RKO (cell line): Measurements from ENCODE around the gene IGFLR1.
A peak's percentile ranks its signal among the peaks of the same experiment; 100 is the strongest.

Source experiments
- DNase-seq: peaks from one replicate; pipeline ENCODE4 v3.0.0-alpha.2; 2016; ENCODE audit warnings: low spot score

Gene IGFLR1

DNA sequence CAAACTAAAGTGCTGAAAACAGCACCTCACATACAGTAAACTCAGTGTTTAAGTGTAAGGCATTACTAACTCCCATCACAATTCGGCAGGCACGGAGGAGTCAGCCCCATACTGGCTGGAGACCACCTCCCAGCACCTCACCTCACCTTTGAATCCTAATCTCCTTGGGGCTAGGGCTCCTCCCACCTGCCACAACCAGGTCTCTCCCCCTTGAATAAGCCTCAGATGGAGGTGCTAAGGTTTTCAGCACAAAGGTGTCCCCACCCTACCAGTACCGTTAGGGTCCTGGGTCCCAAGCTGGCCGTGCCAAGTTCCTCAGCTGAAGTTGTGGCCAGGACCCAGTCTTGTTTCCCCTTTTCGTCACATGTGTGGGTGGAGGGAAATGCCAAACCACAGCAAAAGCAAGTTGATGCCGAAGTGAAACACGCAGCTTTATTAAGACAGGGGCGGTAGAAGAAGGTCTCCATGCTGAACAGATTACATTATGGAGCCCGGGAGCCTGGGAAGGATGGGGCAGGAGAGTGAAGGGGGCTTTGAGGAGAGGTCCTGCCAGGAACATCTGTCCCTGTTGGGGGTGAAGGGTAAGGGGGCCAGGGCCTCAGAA is at the start of gene IGFLR1:
IGFLR1 (minus strand) TSS at position 332 of the 604 bp plus-strand sequence. CDS start 1,272 bp downstream, outside the sequence.
- DNase-seq, result no peak

DNA sequence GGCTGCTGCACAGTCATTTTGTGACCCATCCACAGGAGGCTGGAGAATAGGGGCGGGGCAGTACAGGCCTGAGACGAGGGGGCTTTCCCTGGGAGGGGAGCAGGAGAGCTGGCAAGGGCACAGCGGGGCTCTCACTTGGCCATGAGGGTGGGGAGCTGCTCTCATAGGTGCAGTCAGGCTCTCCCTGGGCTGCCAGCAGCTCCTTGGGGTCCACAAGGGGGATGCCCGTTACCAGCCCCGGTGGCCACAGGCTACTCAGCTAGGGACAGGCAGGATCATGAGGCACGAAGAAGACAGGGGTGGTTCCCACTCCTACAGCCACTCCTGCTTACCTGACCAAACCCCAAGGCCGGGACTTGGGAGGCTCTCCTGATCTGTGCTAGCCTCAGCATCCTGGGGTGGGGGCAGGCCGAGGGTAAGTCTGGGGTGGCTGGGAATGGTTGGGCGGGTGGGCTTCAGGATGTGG is 49.6 kb upstream of the IGFLR1 start:
- no peak for DNase-seq

DNA sequence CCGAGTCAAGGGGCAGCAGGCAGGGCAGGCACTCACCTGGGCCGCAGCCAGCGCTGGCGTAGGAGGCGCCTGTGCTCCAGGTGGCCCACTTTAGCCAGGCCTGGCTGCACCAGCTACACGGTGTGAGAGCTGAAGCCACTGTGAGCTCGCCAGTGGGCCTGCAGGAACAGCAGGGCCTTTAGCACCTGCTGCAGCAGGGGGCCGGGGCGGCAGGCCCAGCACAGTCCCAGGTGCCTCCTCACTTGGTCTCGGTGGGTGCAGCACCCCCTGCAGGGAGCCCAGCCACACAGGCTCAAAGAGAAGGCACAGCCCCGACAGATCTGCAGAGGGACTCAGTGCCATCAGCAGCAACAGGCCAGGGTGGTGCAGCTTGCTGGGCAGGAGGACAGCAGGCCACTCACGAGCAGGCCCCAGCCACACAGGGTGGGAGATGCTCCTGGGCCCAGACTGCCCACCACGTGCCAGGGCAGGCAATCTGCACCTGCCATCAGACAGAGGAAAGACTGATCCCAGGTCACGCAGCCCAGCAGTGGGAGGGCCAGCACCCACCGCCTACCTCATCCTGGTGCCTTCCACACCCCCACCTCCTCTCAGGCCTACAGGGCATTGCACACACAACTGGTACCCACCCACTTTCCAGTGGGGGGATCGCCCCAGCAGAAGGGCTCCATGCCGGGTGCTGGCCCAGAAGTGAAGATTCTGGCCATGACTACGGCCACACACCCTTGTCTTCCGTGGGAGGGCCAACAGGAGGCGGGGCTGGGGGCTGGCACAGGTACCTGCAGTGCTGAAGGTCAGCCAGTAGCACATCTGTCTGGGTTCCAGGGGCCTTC is 48.9 kb upstream of the IGFLR1 start:
- DNase-seq, result no peak

DNA sequence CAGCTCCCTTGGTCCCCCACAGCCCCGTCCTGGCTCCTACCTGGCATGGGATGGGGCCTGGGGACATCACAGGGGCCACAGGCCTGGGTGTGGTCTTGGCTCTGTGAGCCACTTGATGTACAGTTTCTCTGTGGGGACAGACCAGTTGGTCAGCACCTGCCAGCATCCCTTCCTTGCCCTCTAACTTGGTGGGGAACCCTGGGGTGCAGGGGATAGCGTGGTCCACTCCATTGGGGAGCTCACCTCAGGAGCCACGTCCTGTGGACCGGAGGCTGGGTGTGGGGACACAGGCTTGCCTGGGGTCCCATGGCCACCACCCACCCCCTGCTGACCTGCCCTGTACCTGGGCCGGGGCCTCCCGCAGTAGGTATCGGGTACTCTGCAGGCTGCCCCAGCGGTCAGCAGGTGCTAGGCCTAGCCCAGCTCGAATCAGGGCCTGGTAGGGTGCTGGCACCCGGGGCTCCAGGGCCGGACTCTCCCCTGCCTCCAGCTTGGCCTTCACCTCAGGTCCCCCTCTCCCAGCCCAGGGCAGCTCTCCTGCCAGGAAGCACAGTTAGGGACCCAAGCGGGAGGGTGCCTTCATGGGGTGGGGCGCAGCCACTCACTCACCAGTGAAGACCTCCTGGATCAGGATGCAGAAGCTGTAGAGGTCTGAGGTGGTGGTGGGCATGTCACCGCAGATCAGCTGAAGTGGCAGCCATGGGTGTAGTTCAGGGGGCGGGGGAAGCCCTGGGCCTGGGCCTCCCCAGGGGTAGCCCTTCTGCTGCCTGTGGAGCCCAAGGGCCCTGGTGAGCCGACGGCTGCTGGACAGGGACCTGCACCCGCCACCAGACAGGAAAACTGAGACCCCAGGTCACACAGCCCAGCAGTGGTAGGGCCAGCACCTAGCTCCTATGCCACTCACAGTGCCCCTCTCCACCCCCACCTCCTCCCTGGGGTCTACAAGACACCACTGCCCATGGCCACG is 48.0 kb upstream of the IGFLR1 start:
- DNase-seq, result no peak

DNA sequence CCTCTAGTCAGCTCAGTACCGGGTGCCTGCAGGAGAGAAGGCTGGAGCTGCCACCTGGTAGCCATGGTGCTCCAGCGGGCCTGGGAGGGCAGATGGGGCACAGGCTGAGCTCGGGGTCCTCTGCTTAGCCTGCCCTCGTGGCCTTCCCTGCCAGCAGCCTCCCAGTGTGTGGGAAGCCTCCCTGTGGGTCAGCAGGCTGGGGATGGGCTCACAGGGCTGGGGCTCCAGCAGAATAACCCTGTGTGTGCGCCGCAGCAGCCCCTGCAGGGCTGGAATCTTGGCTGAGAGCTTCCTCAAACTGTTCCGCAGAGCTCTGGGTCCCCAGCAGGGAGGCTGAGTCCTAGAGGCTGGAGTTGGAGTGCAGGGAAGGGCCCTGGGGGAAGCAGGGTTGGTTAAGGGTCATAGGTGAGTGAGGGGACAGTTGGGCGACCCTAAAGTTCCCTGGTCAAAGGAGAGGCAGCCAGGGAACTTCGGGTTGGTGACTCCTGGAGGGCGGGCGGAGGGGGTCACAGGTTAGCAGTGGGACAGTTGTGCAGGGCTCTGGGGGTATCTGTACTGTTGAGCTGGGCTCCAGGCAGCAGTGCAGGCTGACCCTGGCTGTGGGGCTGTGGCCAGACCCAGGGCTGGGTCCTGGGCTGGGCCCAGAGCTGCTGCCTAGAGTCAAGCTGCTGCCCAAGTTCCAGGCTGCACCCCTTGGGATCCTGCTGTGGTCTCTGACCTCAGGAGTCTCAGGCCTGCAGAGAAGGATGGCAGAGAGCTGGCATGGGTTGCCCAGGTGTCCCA is 47.1 kb upstream of the IGFLR1 start:
- no peak for DNase-seq

DNA sequence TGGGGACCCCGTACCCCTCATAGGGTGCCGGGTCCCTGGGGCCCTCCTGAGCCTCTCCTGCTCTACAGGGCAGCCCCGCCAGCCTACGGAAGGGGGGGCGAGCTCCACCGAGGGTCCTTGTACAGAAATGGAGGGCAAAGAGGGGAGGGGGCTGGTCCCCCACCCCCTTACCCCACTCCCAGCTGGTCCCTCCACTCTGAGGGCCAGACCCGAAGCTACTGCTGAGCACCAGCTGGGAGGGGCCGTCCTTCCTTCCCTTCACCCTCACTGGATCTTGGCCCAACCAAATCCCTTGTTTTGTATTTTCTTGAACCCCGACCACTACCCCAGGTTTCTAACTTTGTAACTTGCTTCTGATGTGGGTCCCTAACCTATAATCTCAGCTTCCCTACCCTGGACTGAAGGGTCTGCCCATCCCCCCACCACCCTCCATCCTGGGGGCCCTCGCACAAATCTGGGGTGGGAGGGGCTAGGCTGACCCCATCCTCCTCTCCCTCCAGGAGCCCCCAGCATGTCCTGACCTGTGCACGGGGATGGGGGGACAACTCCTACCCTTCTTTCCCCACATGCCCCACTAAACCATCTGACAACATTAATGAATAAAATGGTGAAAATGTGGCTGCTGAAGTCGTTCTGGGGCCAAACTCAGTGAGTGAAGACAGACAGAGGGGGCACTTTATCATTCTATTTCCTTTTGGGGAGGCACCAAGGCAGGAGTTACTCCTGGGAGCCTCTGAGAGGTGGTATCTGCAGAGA is 46.1 kb upstream of the IGFLR1 start:
- no peak for DNase-seq

- DNase-seq, result no peak
These were observed 45.1 kb upstream of the IGFLR1 start for GRCh38 chr19:35787227-35787799.

GRCh38 chr19:35786299-35787160 is 44.3 kb upstream of the IGFLR1 start:
- no peak for DNase-seq

DNA sequence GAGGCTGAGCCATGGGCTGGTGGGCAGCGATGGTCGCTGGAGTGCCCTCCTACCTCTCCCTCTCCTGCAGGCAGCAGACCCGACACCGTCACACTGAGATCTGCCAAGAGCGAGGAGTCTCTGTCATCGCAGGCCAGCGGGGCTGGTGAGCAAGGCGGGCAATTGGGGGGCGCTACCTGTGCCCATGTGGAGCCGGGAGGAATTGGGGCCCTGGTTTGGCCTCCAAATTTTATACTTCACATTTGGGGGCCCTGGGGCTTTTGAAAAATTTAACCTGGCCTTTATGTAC is 43.0 kb upstream of the IGFLR1 start:
- DNase-seq, result no peak

GRCh38 chr19:35784503-35785338 is 42.5 kb upstream of the IGFLR1 start:
- DNase-seq, result no peak

DNA sequence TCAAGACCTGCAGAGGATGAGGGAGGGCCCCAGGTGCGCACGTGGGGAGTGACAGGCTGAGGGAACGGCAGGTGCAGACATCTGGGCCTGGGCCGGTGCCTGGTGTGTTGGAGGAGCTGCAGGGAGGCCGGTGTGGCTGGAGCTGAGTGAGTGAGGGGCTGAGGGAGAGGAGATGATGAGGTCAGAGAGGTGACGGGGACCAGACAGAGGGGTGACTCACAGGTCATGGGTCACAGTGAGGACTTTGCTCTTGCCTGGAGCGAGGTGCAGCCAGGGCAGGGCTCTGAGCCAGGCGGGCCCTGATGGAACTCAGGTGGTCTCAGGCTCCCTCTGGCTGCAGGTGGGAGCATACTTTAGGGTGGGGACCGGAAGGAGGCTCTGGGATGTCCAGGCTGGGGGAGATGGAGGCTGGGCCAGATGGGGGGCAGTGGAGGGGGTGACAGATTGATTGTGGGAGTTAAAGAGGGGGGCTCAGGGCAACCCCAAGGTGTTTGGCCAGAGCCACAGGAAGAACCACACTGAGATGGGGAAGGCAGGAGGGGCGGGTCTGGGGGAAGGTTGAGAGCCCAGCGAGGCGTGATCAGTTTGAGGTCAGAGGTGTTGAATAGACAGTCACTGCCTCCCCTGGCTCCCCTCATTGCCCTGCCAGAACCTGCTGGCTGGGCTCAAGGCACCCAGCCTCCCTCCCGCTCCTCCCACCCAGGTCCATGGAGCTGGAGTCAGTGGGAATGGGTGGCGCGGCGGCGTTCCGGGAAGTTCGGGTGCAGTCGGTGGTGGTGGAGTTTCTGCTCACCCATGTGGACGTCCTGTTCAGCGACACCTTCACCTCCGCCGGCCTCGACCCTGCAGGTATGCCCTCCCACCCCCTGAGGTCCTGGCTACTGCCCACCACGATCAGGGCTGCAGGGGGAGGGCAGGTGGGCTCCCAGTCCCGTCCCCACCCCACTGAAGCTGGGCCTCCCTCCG is 41.5 kb upstream of the IGFLR1 start:
- peak; percentile 20 for DNase-seq

GRCh38 chr19:35782589-35782988 is 40.3 kb upstream of the IGFLR1 start:
- DNase-seq, result no peak

DNA sequence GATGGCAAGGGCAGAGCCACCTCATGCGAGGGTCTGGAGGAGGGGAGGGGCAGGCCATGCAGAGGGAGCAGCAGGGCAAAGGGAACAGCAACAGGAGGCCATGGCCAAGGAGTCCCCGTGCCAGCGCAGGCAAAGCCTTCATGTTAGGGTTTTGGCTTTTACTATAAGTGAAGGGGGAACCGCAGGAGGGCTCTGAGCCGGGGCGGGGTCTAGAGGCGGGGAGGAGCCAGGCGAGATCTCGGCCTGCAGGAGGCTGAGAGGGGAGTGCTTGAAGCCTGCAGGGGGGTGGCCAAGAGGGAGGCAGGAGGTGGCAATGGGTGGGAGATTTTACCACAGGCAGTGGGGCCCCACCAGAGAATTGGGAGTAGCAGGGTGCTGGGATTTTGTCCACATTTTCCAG is 39.4 kb upstream of the IGFLR1 start:
- DNase-seq, result no peak

DNA sequence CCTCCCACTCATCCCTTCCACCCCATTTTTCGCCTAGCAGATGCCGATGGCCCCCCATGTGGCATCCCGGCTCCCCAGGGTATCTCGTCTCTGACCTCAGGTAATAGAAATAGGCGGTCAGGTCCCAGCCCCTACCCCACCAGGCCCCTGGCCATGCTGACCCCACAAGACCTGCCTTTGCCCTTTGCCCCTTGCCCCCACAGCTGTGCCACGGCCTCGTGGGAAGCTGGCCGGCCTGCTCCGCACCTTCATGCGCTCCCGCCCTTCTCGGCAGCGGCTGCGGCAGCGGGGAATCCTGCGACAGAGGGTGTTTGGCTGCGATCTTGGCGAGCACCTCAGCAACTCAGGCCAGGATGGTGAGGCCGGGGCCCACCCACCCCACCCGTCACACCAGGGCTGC is 38.5 kb upstream of the IGFLR1 start:
- no peak for DNase-seq

DNA sequence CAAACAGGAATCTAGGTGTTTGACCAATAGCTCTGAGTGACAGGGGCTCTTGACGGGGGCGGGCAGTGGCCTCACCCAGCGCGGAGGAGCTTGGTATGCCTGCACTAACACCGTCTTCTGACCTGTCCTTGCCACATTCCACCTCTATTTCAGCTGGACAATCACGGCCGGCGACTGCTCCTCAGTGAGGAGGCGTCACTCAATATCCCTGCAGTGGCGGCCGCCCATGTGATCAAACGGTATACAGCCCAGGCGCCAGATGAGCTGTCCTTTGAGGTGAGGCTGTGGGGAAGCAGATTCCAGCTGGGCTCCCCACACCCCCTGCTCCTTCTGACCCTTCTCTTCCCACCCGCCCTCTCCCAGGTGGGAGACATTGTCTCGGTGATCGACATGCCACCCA is 37.8 kb upstream of the IGFLR1 start:
- no peak for DNase-seq

DNA sequence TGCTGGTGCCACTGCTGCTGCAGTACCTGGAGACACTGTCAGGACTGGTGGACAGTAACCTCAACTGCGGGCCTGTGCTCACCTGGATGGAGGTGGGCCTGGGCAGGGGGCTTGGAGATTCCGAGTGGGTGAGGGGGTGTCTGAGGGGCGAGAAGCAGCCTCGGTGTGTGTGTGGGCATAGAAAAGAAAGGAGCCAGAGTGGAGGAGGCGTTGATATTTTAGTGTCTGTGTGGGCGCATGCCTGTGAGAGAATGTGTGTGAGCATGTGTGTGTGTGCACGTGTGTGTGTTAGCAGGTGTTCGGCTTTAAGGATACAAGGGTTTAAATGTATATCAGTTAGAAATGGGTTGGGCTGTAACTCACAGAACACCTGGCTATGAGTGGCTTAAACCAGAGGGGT is 36.8 kb upstream of the IGFLR1 start:
- DNase-seq, result no peak

GRCh38 chr19:35777961-35778360 is 35.7 kb upstream of the IGFLR1 start:
- DNase-seq, result no peak
